Measurements from ENCODE around the gene AP2B1.
"Not testable (repeated sequence)": the region's sequence is repeated elsewhere in the genome, so short reads cannot be mapped to it uniquely, and the experiment has no call there.

The AP2B1 gene

GRCh38 chr17:35748979-35749378 lies 161.9 kb downstream of the AP2B1 start:
- H3K9ac ChIP-seq (ENCODE audit: low read depth in 1 of 2, low read length in 2 of 2): no peak overlapping the region
- no peaks in the 10 kb centered on the region for H3K9me3 ChIP-seq (ENCODE audit: control insufficient read depth in 2 of 2, low read length in 2 of 2)
- peaks cover 0 to 6% of the 10 kb centered on the region in 2 donors for H3K4me1 ChIP-seq (ENCODE audit: control insufficient read depth in 2 of 2, insufficient read depth in 2 of 2, low read length in 2 of 2)
- H3K27ac ChIP-seq (ENCODE audit: low read depth in 2 of 2, low read length in 2 of 2): no peak overlapping the region
- H3K36me3 ChIP-seq (ENCODE audit: control insufficient read depth in 2 of 2, insufficient read depth in 2 of 2, low read length in 2 of 2): no peaks in the 10 kb centered on the region
- no peak overlapping the region for H3K4me3 ChIP-seq (ENCODE audit: low read length in 2 of 2)
- peaks cover 16 to 26% of the 10 kb centered on the region in 2 donors for H3K27me3 ChIP-seq (ENCODE audit: control insufficient read depth in 2 of 2, insufficient read depth in 2 of 2, low read length in 2 of 2)

GRCh38 chr17:35749560-35750412 lies 162.7 kb downstream of the AP2B1 start:
- Histone ChIP-seq H3K9ac (ENCODE audit: low read depth in 1 of 2, low read length in 2 of 2) (no peak overlapping the region), H3K9me3 (ENCODE audit: control insufficient read depth in 2 of 2, low read length in 2 of 2) (no peaks in the 10 kb centered on the region), H3K36me3 (ENCODE audit: control insufficient read depth in 2 of 2, insufficient read depth in 2 of 2, low read length in 2 of 2) (no peaks in the 10 kb centered on the region), H3K4me3 (ENCODE audit: low read length in 2 of 2) (no peak overlapping the region), H3K4me1 (ENCODE audit: control insufficient read depth in 2 of 2, insufficient read depth in 2 of 2, low read length in 2 of 2) (peaks cover 0 to 6% of the 10 kb centered on the region in 2 donors), H3K27ac (ENCODE audit: low read depth in 2 of 2, low read length in 2 of 2) (no peak overlapping the region), H3K27me3 (ENCODE audit: control insufficient read depth in 2 of 2, insufficient read depth in 2 of 2, low read length in 2 of 2) (peaks cover 16 to 26% of the 10 kb centered on the region in 2 donors)

- Histone ChIP-seq H3K4me3 (ENCODE audit: low read length in 2 of 2) (no peak overlapping the region), H3K36me3 (ENCODE audit: control insufficient read depth in 2 of 2, insufficient read depth in 2 of 2, low read length in 2 of 2) (no peaks in the 10 kb centered on the region), H3K9ac (ENCODE audit: low read depth in 1 of 2, low read length in 2 of 2) (no peak overlapping the region), H3K27ac (ENCODE audit: low read depth in 2 of 2, low read length in 2 of 2) (no peak overlapping the region), H3K9me3 (ENCODE audit: control insufficient read depth in 2 of 2, low read length in 2 of 2) (no peaks in the 10 kb centered on the region), H3K4me1 (ENCODE audit: control insufficient read depth in 2 of 2, insufficient read depth in 2 of 2, low read length in 2 of 2) (peaks cover 0 to 6% of the 10 kb centered on the region in 2 donors), H3K27me3 (ENCODE audit: control insufficient read depth in 2 of 2, insufficient read depth in 2 of 2, low read length in 2 of 2) (peaks cover 16 to 26% of the 10 kb centered on the region in 2 donors)
These were observed 163.6 kb downstream of the AP2B1 start for GRCh38 chr17:35750526-35751395.

GRCh38 chr17:35751541-35751940 lies 164.4 kb downstream of the AP2B1 start:
- H3K4me1 ChIP-seq (ENCODE audit: control insufficient read depth in 2 of 2, insufficient read depth in 2 of 2, low read length in 2 of 2); H3K4me3 ChIP-seq (ENCODE audit: low read length in 2 of 2); H3K36me3 ChIP-seq (ENCODE audit: control insufficient read depth in 2 of 2, insufficient read depth in 2 of 2, low read length in 2 of 2); H3K9me3 ChIP-seq (ENCODE audit: control insufficient read depth in 2 of 2, low read length in 2 of 2); H3K27ac ChIP-seq (ENCODE audit: low read depth in 2 of 2, low read length in 2 of 2); H3K9ac ChIP-seq (ENCODE audit: low read depth in 1 of 2, low read length in 2 of 2): not testable (repeated sequence)
- H3K27me3 ChIP-seq (ENCODE audit: control insufficient read depth in 2 of 2, insufficient read depth in 2 of 2, low read length in 2 of 2): peaks cover 16 to 26% of the 10 kb centered on the region in 2 donors

GRCh38 chr17:35752471-35752870 lies 165.3 kb downstream of the AP2B1 start:
- Histone ChIP-seq H3K9ac (ENCODE audit: low read depth in 1 of 2, low read length in 2 of 2) (no peak overlapping the region), H3K27me3 (ENCODE audit: control insufficient read depth in 2 of 2, insufficient read depth in 2 of 2, low read length in 2 of 2) (peaks cover 16 to 25% of the 10 kb centered on the region in 2 donors), H3K9me3 (ENCODE audit: control insufficient read depth in 2 of 2, low read length in 2 of 2) (no peaks in the 10 kb centered on the region), H3K27ac (ENCODE audit: low read depth in 2 of 2, low read length in 2 of 2) (no peak overlapping the region), H3K4me1 (ENCODE audit: control insufficient read depth in 2 of 2, insufficient read depth in 2 of 2, low read length in 2 of 2) (peaks cover 0 to 6% of the 10 kb centered on the region in 2 donors), H3K36me3 (ENCODE audit: control insufficient read depth in 2 of 2, insufficient read depth in 2 of 2, low read length in 2 of 2) (no peaks in the 10 kb centered on the region), H3K4me3 (ENCODE audit: low read length in 2 of 2) (no peak overlapping the region)

- Histone ChIP-seq H3K27me3 (ENCODE audit: control insufficient read depth in 2 of 2, insufficient read depth in 2 of 2, low read length in 2 of 2) (peaks cover 16 to 23% of the 10 kb centered on the region in 2 donors), H3K4me3 (ENCODE audit: low read length in 2 of 2) (no peak within 1 kb of the TSS), H3K27ac (ENCODE audit: low read depth in 2 of 2, low read length in 2 of 2) (no peak within 1 kb of the TSS), H3K9ac (ENCODE audit: low read depth in 1 of 2, low read length in 2 of 2) (no peak within 1 kb of the TSS), H3K4me1 (ENCODE audit: control insufficient read depth in 2 of 2, insufficient read depth in 2 of 2, low read length in 2 of 2) (peaks cover 0 to 6% of the 10 kb centered on the region in 2 donors), H3K9me3 (ENCODE audit: control insufficient read depth in 2 of 2, low read length in 2 of 2) (no peaks in the 10 kb centered on the region), H3K36me3 (ENCODE audit: control insufficient read depth in 2 of 2, insufficient read depth in 2 of 2, low read length in 2 of 2) (no peaks in the 10 kb centered on the region)
These were observed 166.0 kb downstream of the AP2B1 start, which contains the start of gene GAS2L2 for GRCh38 chr17:35752945-35753764. Gene GAS2L2, minus strand, starts transcription at chr17:35753239. Its CDS starts 389 bp downstream, at chr17:35752850.

GRCh38 chr17:35757243-35757642 lies 170.1 kb downstream of the AP2B1 start:
- Histone ChIP-seq H3K9me3 (ENCODE audit: control insufficient read depth in 2 of 2, low read length in 2 of 2) (no peaks in the 10 kb centered on the region), H3K9ac (ENCODE audit: low read depth in 1 of 2, low read length in 2 of 2) (no peak overlapping the region), H3K27me3 (ENCODE audit: control insufficient read depth in 2 of 2, insufficient read depth in 2 of 2, low read length in 2 of 2) (peaks cover 0 to 2% of the 10 kb centered on the region in 2 donors), H3K27ac (ENCODE audit: low read depth in 2 of 2, low read length in 2 of 2) (no peak overlapping the region), H3K4me3 (ENCODE audit: low read length in 2 of 2) (no peak overlapping the region), H3K4me1 (ENCODE audit: control insufficient read depth in 2 of 2, insufficient read depth in 2 of 2, low read length in 2 of 2) (peaks cover 0 to 6% of the 10 kb centered on the region in 2 donors), H3K36me3 (ENCODE audit: control insufficient read depth in 2 of 2, insufficient read depth in 2 of 2, low read length in 2 of 2) (no peaks in the 10 kb centered on the region)

GRCh38 chr17:35760587-35760986 lies 173.5 kb downstream of the AP2B1 start, which contains the start of gene C17orf50:
Gene C17orf50, plus strand, starts transcription at chr17:35760887. Its CDS starts 55 bp downstream, at chr17:35760942.
- Histone ChIP-seq H3K27ac (ENCODE audit: low read depth in 2 of 2, low read length in 2 of 2) (no peak within 1 kb of the TSS), H3K9ac (ENCODE audit: low read depth in 1 of 2, low read length in 2 of 2) (no peak within 1 kb of the TSS), H3K4me1 (ENCODE audit: control insufficient read depth in 2 of 2, insufficient read depth in 2 of 2, low read length in 2 of 2) (peaks cover 7 to 8% of the 10 kb centered on the region in 2 donors), H3K4me3 (ENCODE audit: low read length in 2 of 2) (no peak within 1 kb of the TSS), H3K27me3 (ENCODE audit: control insufficient read depth in 2 of 2, insufficient read depth in 2 of 2, low read length in 2 of 2) (peaks cover 0 to 2% of the 10 kb centered on the region in 2 donors), H3K36me3 (ENCODE audit: control insufficient read depth in 2 of 2, insufficient read depth in 2 of 2, low read length in 2 of 2) (no peaks in the 10 kb centered on the region), H3K9me3 (ENCODE audit: control insufficient read depth in 2 of 2, low read length in 2 of 2) (no peaks in the 10 kb centered on the region)

- no peaks in the 10 kb centered on the region for H3K36me3 ChIP-seq (ENCODE audit: control insufficient read depth in 2 of 2, insufficient read depth in 2 of 2, low read length in 2 of 2)
- H3K4me3 ChIP-seq (ENCODE audit: low read length in 2 of 2): no peak overlapping the region
- H3K4me1 ChIP-seq (ENCODE audit: control insufficient read depth in 2 of 2, insufficient read depth in 2 of 2, low read length in 2 of 2): peaks cover 7 to 8% of the 10 kb centered on the region in 2 donors
- peaks cover 0 to 2% of the 10 kb centered on the region in 2 donors for H3K27me3 ChIP-seq (ENCODE audit: control insufficient read depth in 2 of 2, insufficient read depth in 2 of 2, low read length in 2 of 2)
- H3K27ac ChIP-seq (ENCODE audit: low read depth in 2 of 2, low read length in 2 of 2): no peak overlapping the region
- H3K9me3 ChIP-seq (ENCODE audit: control insufficient read depth in 2 of 2, low read length in 2 of 2): no peaks in the 10 kb centered on the region
- no peak overlapping the region for H3K9ac ChIP-seq (ENCODE audit: low read depth in 1 of 2, low read length in 2 of 2)
These were observed 174.5 kb downstream of the AP2B1 start for GRCh38 chr17:35761601-35762000.
